Measurements from ENCODE around the gene ATP8A2.

The ATP8A2 gene

DNA sequence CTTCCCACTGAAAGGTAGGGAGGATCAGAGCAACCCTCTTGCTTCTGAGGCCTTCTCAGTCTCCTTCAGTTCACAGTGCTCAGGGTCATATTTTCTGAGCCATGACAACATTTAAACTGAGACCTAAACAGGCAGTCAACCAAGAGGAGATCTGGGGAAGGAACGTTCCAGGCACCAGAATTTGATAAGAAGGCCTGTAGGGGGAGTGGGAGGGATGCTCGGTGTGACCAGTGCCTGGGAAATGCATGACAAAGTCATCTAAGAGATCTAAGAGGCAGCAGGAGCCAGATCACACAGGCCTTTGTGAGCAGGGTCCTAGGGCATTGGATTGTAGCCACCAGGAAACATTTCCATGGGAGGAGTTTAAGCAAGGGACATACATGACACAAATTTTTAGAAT is 608.5 kb downstream of the ATP8A2 start:
- H2BK12ac ChIP-seq (ENCODE audit: low read length in 2 of 2) = no peak overlapping the region
- H3K27ac ChIP-seq (ENCODE audit: low read length, poor library complexity, severe bottlenecking) = no peak overlapping the region
- no peak overlapping the region for H3K14ac ChIP-seq (ENCODE audit: low read length in 2 of 2)
- no peak overlapping the region for H2AFZ ChIP-seq (ENCODE audit: low read depth, low read length)
- no peaks in the 10 kb centered on the region for H3K36me3 ChIP-seq (ENCODE audit: control insufficient read depth in 1 of 2, insufficient read depth in 2 of 2, low read depth in 1 of 2, low read length in 2 of 2)
- no peak overlapping the region for H3K9ac ChIP-seq (ENCODE audit: low read length)
- no peak overlapping the region for H3K18ac ChIP-seq (ENCODE audit: low read depth in 1 of 2, low read length in 2 of 2)
- WGBS = 14% methylated on average over 2 of the region's 2 CpGs
- H3K4me2 ChIP-seq (ENCODE audit: low read length, poor library complexity, severe bottlenecking) = no peak overlapping the region
- H3K27me3 ChIP-seq (ENCODE audit: control insufficient read depth in 1 of 2, insufficient read depth in 1 of 2, low read length in 2 of 2) = peaks cover 0 to 7% of the 10 kb centered on the region in 2 experiments
- no peak overlapping the region for H2BK5ac ChIP-seq (ENCODE audit: low read depth, low read length, poor library complexity, severe bottlenecking)
- H4K91ac ChIP-seq (ENCODE audit: low read length) = no peak overlapping the region
- H3K4me1 ChIP-seq (ENCODE audit: control insufficient read depth, insufficient read depth, low read depth, low read length) = peaks cover 8% of the 10 kb centered on the region
- H3K4ac ChIP-seq (ENCODE audit: low read depth in 1 of 2, low read length in 2 of 2) = no peak overlapping the region
- H3K23ac ChIP-seq (ENCODE audit: low read length in 2 of 2) = no peak overlapping the region
- DNase-seq = peak; percentile 35
- H4K8ac ChIP-seq (ENCODE audit: low read length) = no peak overlapping the region
- no peak overlapping the region for H3K4me3 ChIP-seq (ENCODE audit: insufficient read depth in 1 of 2, low read depth in 1 of 2, low read length in 2 of 2)
- H2BK120ac ChIP-seq (ENCODE audit: low read depth, low read length) = no peak overlapping the region
- no peak overlapping the region for H2BK15ac ChIP-seq (ENCODE audit: low read depth, poor library complexity, severe bottlenecking)
- H3K9me3 ChIP-seq (ENCODE audit: control insufficient read depth, low read length) = no peaks in the 10 kb centered on the region
- H2AK5ac ChIP-seq (ENCODE audit: low read length, severe bottlenecking) = peak overlapping the region; percentile 7
- H3K79me1 ChIP-seq (replicated peaks; ENCODE audit: low read length, poor library complexity, severe bottlenecking) = no peaks in the 10 kb centered on the region

DNA sequence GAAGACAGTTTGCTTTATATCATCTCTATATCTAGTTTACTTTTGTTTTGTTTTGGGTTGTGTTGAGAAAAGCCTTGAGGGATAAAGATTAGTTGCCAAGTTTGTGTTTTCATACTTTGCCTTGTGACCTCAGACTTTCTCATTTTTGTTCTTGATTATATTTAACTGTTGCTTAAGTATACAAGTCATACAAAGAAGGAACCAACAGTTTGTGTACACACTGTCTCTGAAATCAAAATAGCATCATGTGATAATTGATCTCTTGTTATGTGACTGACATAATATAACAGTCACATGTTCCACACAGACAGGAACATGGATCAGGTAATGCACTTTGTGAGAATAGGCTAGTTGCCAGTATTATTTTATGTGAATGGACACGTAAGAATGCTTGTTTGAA is 609.3 kb downstream of the ATP8A2 start:
- Histone ChIP-seq H3K9ac (ENCODE audit: low read length) (no peak overlapping the region), H3K79me1 (replicated peaks; ENCODE audit: low read length, poor library complexity, severe bottlenecking) (no peaks in the 10 kb centered on the region), H4K8ac (ENCODE audit: low read length) (no peak overlapping the region), H2BK12ac (ENCODE audit: low read length in 2 of 2) (no peak overlapping the region), H2AK5ac (ENCODE audit: low read length, severe bottlenecking) (no peak overlapping the region), H4K91ac (ENCODE audit: low read length) (no peak overlapping the region), H2BK15ac (ENCODE audit: low read depth, poor library complexity, severe bottlenecking) (no peak overlapping the region), H3K4me2 (ENCODE audit: low read length, poor library complexity, severe bottlenecking) (no peak overlapping the region), H3K4me1 (ENCODE audit: control insufficient read depth, insufficient read depth, low read depth, low read length) (peaks cover 8% of the 10 kb centered on the region), H3K4me3 (ENCODE audit: insufficient read depth in 1 of 2, low read depth in 1 of 2, low read length in 2 of 2) (no peak overlapping the region), H3K4ac (ENCODE audit: low read depth in 1 of 2, low read length in 2 of 2) (no peak overlapping the region), H2BK5ac (ENCODE audit: low read depth, low read length, poor library complexity, severe bottlenecking) (no peak overlapping the region), H3K9me3 (ENCODE audit: control insufficient read depth, low read length) (no peaks in the 10 kb centered on the region), H3K36me3 (ENCODE audit: control insufficient read depth in 1 of 2, insufficient read depth in 2 of 2, low read depth in 1 of 2, low read length in 2 of 2) (no peaks in the 10 kb centered on the region), H2AFZ (ENCODE audit: low read depth, low read length) (no peak overlapping the region), H2BK120ac (ENCODE audit: low read depth, low read length) (no peak overlapping the region), H3K23ac (ENCODE audit: low read length in 2 of 2) (no peak overlapping the region), H3K14ac (ENCODE audit: low read length in 2 of 2) (no peak overlapping the region), H3K27ac (ENCODE audit: low read length, poor library complexity, severe bottlenecking) (no peak overlapping the region), H3K27me3 (ENCODE audit: control insufficient read depth in 1 of 2, insufficient read depth in 1 of 2, low read length in 2 of 2) (peaks cover 0 to 7% of the 10 kb centered on the region in 2 experiments), H3K18ac (ENCODE audit: low read depth in 1 of 2, low read length in 2 of 2) (no peak overlapping the region)
- no peak for DNase-seq
- WGBS = no CpG with 5 or more reads among the region's 1 CpG

DNA sequence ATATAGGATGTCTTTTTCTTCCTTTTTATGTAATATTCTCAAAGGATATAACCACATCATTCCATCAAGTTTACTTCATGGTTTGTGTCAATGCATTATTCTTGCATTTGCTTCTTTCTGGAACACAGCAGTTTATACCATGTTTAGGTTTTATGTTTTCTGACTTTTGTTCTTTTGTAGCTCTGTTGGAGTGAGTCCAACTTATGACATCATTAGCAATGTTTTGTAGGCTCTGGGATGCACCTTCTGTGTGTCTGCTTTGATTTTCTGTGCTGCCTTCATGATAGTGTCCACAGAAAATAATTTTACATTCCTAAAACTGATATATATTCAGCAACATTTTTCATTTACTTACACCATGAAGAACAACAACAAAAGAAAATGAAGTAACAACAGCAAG is 611.1 kb downstream of the ATP8A2 start:
- no peak for DNase-seq
- Histone ChIP-seq H3K4ac (ENCODE audit: low read depth in 1 of 2, low read length in 2 of 2) (no peak overlapping the region), H3K14ac (ENCODE audit: low read length in 2 of 2) (no peak overlapping the region), H3K79me1 (replicated peaks; ENCODE audit: low read length, poor library complexity, severe bottlenecking) (no peaks in the 10 kb centered on the region), H2BK120ac (ENCODE audit: low read depth, low read length) (no peak overlapping the region), H3K4me3 (ENCODE audit: insufficient read depth in 1 of 2, low read depth in 1 of 2, low read length in 2 of 2) (no peak overlapping the region), H3K4me1 (ENCODE audit: control insufficient read depth, insufficient read depth, low read depth, low read length) (peaks cover 6% of the 10 kb centered on the region), H3K4me2 (ENCODE audit: low read length, poor library complexity, severe bottlenecking) (no peak overlapping the region), H3K36me3 (ENCODE audit: control insufficient read depth in 1 of 2, insufficient read depth in 2 of 2, low read depth in 1 of 2, low read length in 2 of 2) (peaks cover 0 to under 1% of the 10 kb centered on the region in 2 experiments), H2BK12ac (ENCODE audit: low read length in 2 of 2) (no peak overlapping the region), H2AK5ac (ENCODE audit: low read length, severe bottlenecking) (no peak overlapping the region), H3K9me3 (ENCODE audit: control insufficient read depth, low read length) (no peaks in the 10 kb centered on the region), H3K27me3 (ENCODE audit: control insufficient read depth in 1 of 2, insufficient read depth in 1 of 2, low read length in 2 of 2) (peaks cover 0 to 7% of the 10 kb centered on the region in 2 experiments), H3K27ac (ENCODE audit: low read length, poor library complexity, severe bottlenecking) (no peak overlapping the region), H2BK5ac (ENCODE audit: low read depth, low read length, poor library complexity, severe bottlenecking) (no peak overlapping the region), H4K91ac (ENCODE audit: low read length) (no peak overlapping the region), H3K23ac (ENCODE audit: low read length in 2 of 2) (no peak overlapping the region), H4K8ac (ENCODE audit: low read length) (no peak overlapping the region), H2AFZ (ENCODE audit: low read depth, low read length) (no peak overlapping the region), H2BK15ac (ENCODE audit: low read depth, poor library complexity, severe bottlenecking) (no peak overlapping the region), H3K9ac (ENCODE audit: low read length) (no peak overlapping the region), H3K18ac (ENCODE audit: low read depth in 1 of 2, low read length in 2 of 2) (no peak overlapping the region)

DNA sequence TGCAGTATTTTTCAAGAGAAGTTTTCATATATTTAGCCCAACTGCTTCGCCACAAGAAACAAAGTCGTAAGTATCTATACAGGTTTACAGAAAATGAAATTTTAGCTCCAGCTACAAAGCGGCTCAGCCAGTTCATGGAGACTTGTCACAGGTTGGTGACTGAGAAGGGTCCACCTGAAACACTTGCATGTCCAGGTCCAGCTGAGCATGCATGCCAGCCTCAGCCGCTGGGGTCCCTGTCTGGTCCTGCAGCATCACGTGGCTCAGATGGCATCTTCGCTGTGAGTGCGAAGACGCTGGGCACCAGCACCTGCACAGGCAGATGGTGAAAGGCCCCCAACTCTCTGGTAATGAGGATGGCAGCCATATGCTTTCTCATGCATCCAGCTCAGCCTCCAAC is 616.2 kb downstream of the ATP8A2 start:
- H3K27ac ChIP-seq (ENCODE audit: low read length, poor library complexity, severe bottlenecking) = no peak overlapping the region
- H3K9ac ChIP-seq (ENCODE audit: low read length) = no peak overlapping the region
- no peak for DNase-seq
- no peaks in the 10 kb centered on the region for H3K79me1 ChIP-seq (replicated peaks; ENCODE audit: low read length, poor library complexity, severe bottlenecking)
- H2BK15ac ChIP-seq (ENCODE audit: low read depth, poor library complexity, severe bottlenecking) = no peak overlapping the region
- H3K4me1 ChIP-seq (ENCODE audit: control insufficient read depth, insufficient read depth, low read depth, low read length) = peaks cover 14% of the 10 kb centered on the region
- H2BK5ac ChIP-seq (ENCODE audit: low read depth, low read length, poor library complexity, severe bottlenecking) = no peak overlapping the region
- H3K9me3 ChIP-seq (ENCODE audit: control insufficient read depth, low read length) = no peaks in the 10 kb centered on the region
- no peak overlapping the region for H2AFZ ChIP-seq (ENCODE audit: low read depth, low read length)
- H3K4me3 ChIP-seq (ENCODE audit: insufficient read depth in 1 of 2, low read depth in 1 of 2, low read length in 2 of 2) = no peak overlapping the region
- H2AK5ac ChIP-seq (ENCODE audit: low read length, severe bottlenecking) = peak overlapping the region; percentile 89
- no peak overlapping the region for H2BK12ac ChIP-seq (ENCODE audit: low read length in 2 of 2)
- WGBS = 98% methylated on average over 8 of the region's 8 CpGs
- H3K18ac ChIP-seq (ENCODE audit: low read depth in 1 of 2, low read length in 2 of 2) = no peak overlapping the region
- H4K91ac ChIP-seq (ENCODE audit: low read length) = peak overlapping the region; percentile 68
- H3K23ac ChIP-seq (ENCODE audit: low read length in 2 of 2) = no peak overlapping the region
- no peak overlapping the region for H3K4ac ChIP-seq (ENCODE audit: low read depth in 1 of 2, low read length in 2 of 2)
- no peak overlapping the region for H2BK120ac ChIP-seq (ENCODE audit: low read depth, low read length)
- peak overlapping the region; percentile 64 for H4K8ac ChIP-seq (ENCODE audit: low read length)
- H3K14ac ChIP-seq (ENCODE audit: low read length in 2 of 2) = no peak overlapping the region
- H3K27me3 ChIP-seq (ENCODE audit: control insufficient read depth in 1 of 2, insufficient read depth in 1 of 2, low read length in 2 of 2) = peaks cover 0 to 21% of the 10 kb centered on the region in 2 experiments
- H3K4me2 ChIP-seq (ENCODE audit: low read length, poor library complexity, severe bottlenecking) = no peak overlapping the region
- peaks cover 0 to 4% of the 10 kb centered on the region in 2 experiments for H3K36me3 ChIP-seq (ENCODE audit: control insufficient read depth in 1 of 2, insufficient read depth in 2 of 2, low read depth in 1 of 2, low read length in 2 of 2)
